HepG2 (cell line): ENCODE results near the gene TAPBP. TPM values are rescaled to one million over a fixed set of nuclear protein-coding genes. Genes with fewer than 3 reads are reported as not detected.
"Not testable (repeated sequence)": the region's sequence is repeated elsewhere in the genome, so short reads cannot be mapped to it uniquely, and the experiment has no call there.

Experiments used
- ATAC-seq: fragments of 200-7000 bp; cut with Tn5 transposase; 3 replicates; pipeline ENCODE4 v1.9.1; 2020; ENCODE audit warnings: mild to moderate bottlenecking, moderate library complexity
- BruUV-seq: library from RNA; stranded (reverse); fragments of 400-500 nt; replicated peaks from 2 replicates; lab custom pipeline; 2021; lab: Mats Ljungman, UMichigan
- CTCF ChIA-PET: fragments of 300-600 bp; formaldehyde crosslinking; extraction: SDS; loops from one replicate; lab custom pipeline; 2021; ENCODE audit warnings: low total read pairs, inconsistent platforms, low intra/inter-chr PET ratio; lab: Yijun Ruan, JAX
- POLR2A ChIA-PET: fragments of 350-600 bp; sonication (Branson Sonifier 250); formaldehyde crosslinking; loops from one replicate; lab custom pipeline; 2020; ENCODE audit warnings: antibody characterized with exemption, inconsistent platforms; lab: Yijun Ruan, JAX
- DNase-seq: peaks from one replicate; pipeline ENCODE4 v3.0.0-alpha.2; 2015; ENCODE audit warnings: low spot score
- FAIRE-seq: peaks from 3 replicates; lab custom pipeline; 2011; peaks lifted over from hg19 to GRCh38; lab: Jason Lieb, UNC
- H2AFZ ChIP-seq: one replicate; pipeline ENCODE4 v1.6.1; 2011; ENCODE audit warnings: low read length, inconsistent platforms
- H3K27ac ChIP-seq: fragments of 300-600 bp; 3 replicates; pipeline ENCODE4 v1.8.0; 2011; ENCODE audit warnings: mixed run types, mild to moderate bottlenecking, mixed read lengths, low read length, inconsistent platforms; ENCODE audit not compliant: insufficient read depth; ENCODE audit errors: extremely low read length
- H3K27me3 ChIP-seq, 2 experiments: fragments of 200-600 bp in 1 of 2; 2 replicates in 1 of 2; 3 replicates in 1 of 2; pipeline versions ENCODE4 v1.6.0 to v1.8.0; 2011; ENCODE audit warnings: low read length in 2 of 2, mild to moderate bottlenecking in 2 of 2, moderate library complexity in 2 of 2, inconsistent platforms in 1 of 2; ENCODE audit not compliant: insufficient read depth in 2 of 2, control insufficient read depth in 1 of 2
- H3K36me3 ChIP-seq, 2 experiments: fragments of 200-600 bp in 1 of 2; replicated peaks in 1 of 2; 2 replicates in 1 of 2; 3 replicates in 1 of 2; pipeline versions ENCODE4 v1.5.1 to v1.8.0; 2011; ENCODE audit warnings: low read length in 2 of 2, inconsistent platforms in 1 of 2; ENCODE audit not compliant: insufficient read depth in 2 of 2, control insufficient read depth in 1 of 2
- H3K4me1 ChIP-seq: 2 replicates; pipeline ENCODE4 v1.5.1; 2012; ENCODE audit warnings: low read length, inconsistent platforms; ENCODE audit not compliant: insufficient read depth
- H3K4me2 ChIP-seq: 2 replicates; pipeline ENCODE4 v1.6.0; 2011; ENCODE audit warnings: low read depth, low read length, inconsistent platforms
- H3K4me3 ChIP-seq, 3 experiments: fragments of 200-600 bp in 1 of 3; sonication (generic), shearing (Covaris generic) in 1 of 3; replicated peaks in 1 of 3; 2 replicates each; pipeline ENCODE4 v1.5.1; 2011 to 2016; ENCODE audit warnings: low read length in 3 of 3, inconsistent platforms in 2 of 3, low read depth in 2 of 3, mild to moderate bottlenecking in 2 of 3, control low read depth in 1 of 3, mixed read lengths in 1 of 3; ENCODE audit not compliant: insufficient read depth in 1 of 3
- H3K79me2 ChIP-seq: one replicate; pipeline ENCODE4 v1.6.1; 2011; ENCODE audit warnings: low read length, inconsistent platforms; ENCODE audit not compliant: insufficient read depth
- H3K9ac ChIP-seq: 2 replicates; pipeline ENCODE4 v1.6.0; 2011; ENCODE audit warnings: mild to moderate bottlenecking, low read depth, low read length, inconsistent platforms; ENCODE audit not compliant: insufficient read depth
- H3K9me3 ChIP-seq: 2 replicates; pipeline ENCODE4 v1.5.1; 2012; ENCODE audit warnings: mild to moderate bottlenecking, low read length
- H4K20me1 ChIP-seq: 2 replicates; pipeline ENCODE4 v1.6.0; 2011; ENCODE audit warnings: inconsistent platforms, mild to moderate bottlenecking, low read length, moderate library complexity; ENCODE audit not compliant: insufficient read depth
- MYNN ChIP-seq: sonication (generic); formaldehyde crosslinking; IDR thresholded peaks from 2 replicates; pipeline ENCODE4 v1.4.0; 2020; ENCODE audit warnings: mild to moderate bottlenecking, low read depth, missing genetic modification reagents
- NPAS2 ChIP-seq: sonication (generic); formaldehyde crosslinking; IDR thresholded peaks from 2 replicates; pipeline ENCODE4 v1.8.0; 2022; ENCODE audit warnings: mild to moderate bottlenecking, missing genetic modification reagents, borderline replicate concordance
- RARA ChIP-seq: IDR thresholded peaks from 2 replicates; pipeline ENCODE4 v1.6.1; 2016; ENCODE audit warnings: missing genetic modification reagents, missing compliant biosample characterization
- REST ChIP-seq, 2 experiments: IDR thresholded peaks; 2 replicates each; pipeline ENCODE4 v1.6.1; 2011 to 2012; ENCODE audit warnings: low read length in 2 of 2, borderline replicate concordance in 1 of 2, low read depth in 1 of 2, mild to moderate bottlenecking in 1 of 2, moderate library complexity in 1 of 2
- REXO4 ChIP-seq: sonication (generic); formaldehyde crosslinking; IDR thresholded peaks from 2 replicates; pipeline ENCODE4 v1.8.0; 2022; ENCODE audit warnings: missing genetic modification reagents, mild to moderate bottlenecking, borderline replicate concordance
- ZNF746 ChIP-seq: sonication (generic); formaldehyde crosslinking; IDR thresholded peaks from 2 replicates; pipeline ENCODE4 v1.8.0; 2022; ENCODE audit warnings: mild to moderate bottlenecking, missing genetic modification reagents
- WGBS: methylation state at CpG from one replicate; pipeline ENCODE4 v1.1.6; 2017; ENCODE audit warnings: low lambda C conversion rate; 5-methylcytosine and 5-hydroxymethylcytosine counted together
- in situ Hi-C: cut with HindIII; loops from 2 replicates; pipeline ENCODE4 v1.10.0; 2017; ENCODE audit warnings: low pct_unique_long_range_greater_than_20kb; ENCODE audit not compliant: extremely low pct_ligation_motif_present
- intact Hi-C: fragments of 100-400 bp; cut with micrococcal nuclease; formaldehyde crosslinking; loops from one replicate; pipeline ENCODE4 v1.10.0; 2022; ENCODE audit not compliant: unreplicated experiment
- polyA plus RNA-seq, 8 experiments: library from polyadenylated mRNA; depleted of rRNA in 3 of 8; stranded (reverse) in 7 of 8; unstranded in 1 of 8; fragments of >200 nt; fragmentation: Illumina TruSeq in 4 of 8; extraction: Trizol in 4 of 8; gene quantifications; 2 replicates each; pipeline versions ENCODE4 v1.2.1 to v1.2.3, GENCODE V29; 2011 to 2016; ENCODE audit warnings: low read depth in 4 of 8, missing spikeins in 1 of 8, mixed read lengths in 1 of 8; ENCODE audit not compliant: insufficient read depth in 1 of 8
- total RNA-seq, 5 experiments: library from RNA; depleted of rRNA; stranded (reverse); fragments of >200 nt; fragmentation: Illumina TruSeq; extraction: Trizol; gene quantifications; 2 replicates each; pipeline ENCODE4 v1.2.3, GENCODE V29; 2016; ENCODE audit warnings: low read depth in 1 of 5
- TF ChIP-seq, protein P1 (sequence below): sonication (generic); formaldehyde crosslinking; IDR thresholded peaks from 2 replicates; pipeline ENCODE4 v1.4.0; 2020; ENCODE audit warnings: mild to moderate bottlenecking, missing genetic modification reagents

The TAPBP gene
- total and polyA plus RNA-seq, 2 of the 13 experiments (the other 11 are each of a cell fraction or from before 2014, with no cell fraction given): 27.4 to 32.3 TPM

DNA sequence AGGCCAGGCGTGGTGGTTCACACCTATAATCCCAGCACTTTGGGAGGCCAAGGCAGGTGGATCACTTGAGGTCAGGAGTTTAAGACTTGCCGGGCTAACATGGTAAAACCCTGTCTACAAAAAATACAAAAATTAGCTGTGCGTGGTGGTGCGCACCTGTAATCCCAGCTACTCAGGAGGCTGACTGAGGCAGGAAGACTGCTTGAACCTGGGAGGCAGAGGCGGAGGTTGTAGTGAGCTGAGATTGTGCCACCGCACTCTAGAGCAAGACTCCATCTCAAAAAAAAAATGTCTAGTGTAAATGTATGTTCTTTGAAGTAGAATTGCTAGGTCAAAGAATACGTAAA, 29.7 kb upstream of the TAPBP start:
- H3K4me2 ChIP-seq, FAIRE-seq, H3K9ac ChIP-seq, H4K20me1 ChIP-seq, ATAC-seq, H3K79me2 ChIP-seq, H2AFZ ChIP-seq, H3K4me1 ChIP-seq, H3K9me3 ChIP-seq, intact Hi-C loops, H3K36me3 ChIP-seq, H3K4me3 ChIP-seq, H3K27ac ChIP-seq, DNase-seq, in situ Hi-C loops, BruUV-seq: not testable (repeated sequence)
- CTCF ChIA-PET: interaction anchor here (1.1 kb wide), 1 partner anchor 64 kb away, joined by 4 read pairs; no protein-coding TSS in a partner anchor
- 58% methylated on average over 7 of the region's 7 CpGs for WGBS
- H3K27me3 ChIP-seq: peaks cover 0 to 30% of the 10 kb centered on the region in 2 experiments; a peak in 2 of 5 replicates
- POLR2A ChIA-PET: interaction anchor here (2.1 kb wide), 1 partner anchor 26 kb away, joined by 4 read pairs; the partner anchor contains the start of gene ZBTB22

DNA sequence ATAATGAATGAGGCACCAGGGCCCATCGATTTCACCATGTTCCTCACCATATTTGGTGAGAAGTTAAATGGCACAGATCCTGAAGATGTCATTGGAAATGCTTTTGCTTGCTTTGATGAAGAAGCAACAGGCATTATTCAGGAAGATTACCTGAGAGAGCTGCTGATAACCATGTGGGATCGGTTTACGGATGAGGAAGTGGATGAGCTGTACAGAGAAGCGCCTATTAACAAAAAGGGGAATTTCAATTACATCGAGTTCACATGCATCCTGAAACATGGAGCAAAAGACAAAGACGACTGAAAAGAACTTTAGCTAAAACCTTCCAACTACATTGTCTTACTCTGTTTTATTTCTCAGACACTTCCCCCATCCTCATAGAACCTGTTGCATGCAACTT, 25.3 kb upstream of the TAPBP start:
- Histone ChIP-seq H3K9ac (no peak overlapping the region), H3K27ac (no peak overlapping the region), H3K27me3 (peaks cover 0 to 11% of the 10 kb centered on the region in 2 experiments; a peak in 1 of 5 replicates), H2AFZ (no peak overlapping the region), H3K4me3 (no peak overlapping the region), H3K4me2 (no peak overlapping the region), H3K79me2 (no peaks in the 10 kb centered on the region), H3K9me3 (no peaks in the 10 kb centered on the region), H4K20me1 (no peaks in the 10 kb centered on the region), H3K4me1 (peaks cover 4% of the 10 kb centered on the region; the same call in 1 of the 2 replicates), H3K36me3 (no peaks in the 10 kb centered on the region)
- intact Hi-C loops (no loop called here), in situ Hi-C loops (no loop called here)
- DNase-seq (no peak), ATAC-seq (no peak), FAIRE-seq (no peak)
- WGBS: 50% methylated on average over 6 of the region's 6 CpGs
- ChIA-PET CTCF (no interaction called here), POLR2A (no interaction called here)
- BruUV-seq: no TSS peak
- TF ChIP-seq ZNF746 (CRISPR knock-in tag) (no peak), RARA (CRISPR knock-in tag) (no peak), MYNN (no peak), REXO4 (CRISPR knock-in tag) (no peak), NPAS2 (CRISPR knock-in tag) (no peak), REST (IDR thresholded peaks at IDR 0.05; ENCODE audit: borderline replicate concordance in 1 of 2, low read depth in 1 of 2, low read length in 2 of 2) (no peak)
- TF ChIP-seq, protein P1, sequence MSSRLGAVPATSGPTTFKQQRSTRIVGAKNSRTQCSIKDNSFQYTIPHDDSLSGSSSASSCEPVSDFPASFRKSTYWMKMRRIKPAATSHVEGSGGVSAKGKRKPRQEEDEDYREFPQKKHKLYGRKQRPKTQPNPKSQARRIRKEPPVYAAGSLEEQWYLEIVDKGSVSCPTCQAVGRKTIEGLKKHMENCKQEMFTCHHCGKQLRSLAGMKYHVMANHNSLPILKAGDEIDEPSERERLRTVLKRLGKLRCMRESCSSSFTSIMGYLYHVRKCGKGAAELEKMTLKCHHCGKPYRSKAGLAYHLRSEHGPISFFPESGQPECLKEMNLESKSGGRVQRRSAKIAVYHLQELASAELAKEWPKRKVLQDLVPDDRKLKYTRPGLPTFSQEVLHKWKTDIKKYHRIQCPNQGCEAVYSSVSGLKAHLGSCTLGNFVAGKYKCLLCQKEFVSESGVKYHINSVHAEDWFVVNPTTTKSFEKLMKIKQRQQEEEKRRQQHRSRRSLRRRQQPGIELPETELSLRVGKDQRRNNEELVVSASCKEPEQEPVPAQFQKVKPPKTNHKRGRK (CRISPR knock-in tag): no peak
